K562 (cell line): ENCODE results near the gene RAB21. TPM values are rescaled to one million over a fixed set of nuclear protein-coding genes. Genes with fewer than 3 reads are reported as not detected.

Experiments
- ATAC-seq: fragments of 200-7000 bp; cut with Tn5 transposase; 3 replicates; pipeline ENCODE4 v1.9.1; 2020; ENCODE audit warnings: moderate library complexity
- BruUV-seq: library from RNA; stranded (reverse); fragments of 400-500 nt; replicated peaks from 2 replicates; lab custom pipeline; 2021; lab: Mats Ljungman, UMichigan
- CTCF ChIA-PET: fragments of 300-600 bp; formaldehyde crosslinking; extraction: SDS; loops from one replicate; lab custom pipeline; 2021; ENCODE audit warnings: low intra/inter-chr PET ratio; lab: Yijun Ruan, JAX
- POLR2A ChIA-PET: fragments of 300-600, 350-650 bp; sonication (Branson Sonifier 250); formaldehyde crosslinking; extraction: SDS; loops from one replicate; lab custom pipeline; 2021; ENCODE audit warnings: antibody characterized with exemption, inconsistent platforms; lab: Yijun Ruan, JAX
- DNase-seq, 4 experiments: peaks; one replicate each; pipeline versions ENCODE4 v3.0.0 to v3.0.0-alpha.2; 2011 to 2018; ENCODE audit warnings: low spot score in 3 of 4, mixed read lengths in 3 of 4; ENCODE audit errors: extremely low read depth in 1 of 4
- FAIRE-seq: peaks from 2 replicates; lab custom pipeline; 2011; peaks lifted over from hg19 to GRCh38; lab: Jason Lieb, UNC
- H2AFZ ChIP-seq: 2 replicates; pipeline ENCODE4 v1.6.0; 2011; ENCODE audit warnings: low read depth, low read length, control low read depth, inconsistent platforms
- H3K27ac ChIP-seq: fragments of 200-600 bp; 3 replicates; pipeline ENCODE4 v1.8.0; 2011; ENCODE audit warnings: low read depth, mild to moderate bottlenecking, control low read depth, inconsistent platforms, low read length, moderate library complexity, mixed read lengths; ENCODE audit errors: extremely low read depth
- H3K27me3 ChIP-seq, 2 experiments: fragments of 300-600 bp in 1 of 2; 2 replicates in 1 of 2; 3 replicates in 1 of 2; pipeline versions ENCODE4 v1.6.0 to v1.8.0; 2011; ENCODE audit warnings: inconsistent platforms in 2 of 2, low read length in 2 of 2, mild to moderate bottlenecking in 1 of 2, mixed read lengths in 1 of 2, moderate library complexity in 1 of 2; ENCODE audit not compliant: control insufficient read depth in 2 of 2, insufficient read depth in 2 of 2
- H3K36me3 ChIP-seq: fragments of 300-600 bp; 3 replicates; pipeline ENCODE4 v1.8.0; 2011; ENCODE audit warnings: mild to moderate bottlenecking, low read length, inconsistent platforms; ENCODE audit not compliant: control insufficient read depth, insufficient read depth
- H3K4me1 ChIP-seq, 2 experiments: fragments of 200-600 bp in 1 of 2; replicated peaks in 1 of 2; 2 replicates in 1 of 2; 3 replicates in 1 of 2; pipeline versions ENCODE4 v1.5.1 to v1.8.0; 2011; ENCODE audit warnings: inconsistent platforms in 2 of 2, low read length in 2 of 2, mild to moderate bottlenecking in 1 of 2, mixed read lengths in 1 of 2, moderate library complexity in 1 of 2; ENCODE audit not compliant: control insufficient read depth in 2 of 2, insufficient read depth in 2 of 2
- H3K4me2 ChIP-seq: 2 replicates; pipeline ENCODE4 v1.6.1; 2011; ENCODE audit warnings: low read length, control low read depth, inconsistent platforms, mixed read lengths; ENCODE audit not compliant: insufficient read depth
- H3K4me3 ChIP-seq: fragments of 200-600 bp; sonication (generic), shearing (Covaris generic); 2 replicates; pipeline ENCODE4 v1.5.1; 2016; ENCODE audit warnings: control low read depth, inconsistent platforms
- H3K79me2 ChIP-seq: fragments of 200-600 bp; 3 replicates; pipeline ENCODE4 v1.8.0; 2011; ENCODE audit warnings: low read length, inconsistent platforms; ENCODE audit not compliant: control insufficient read depth, insufficient read depth
- H3K9ac ChIP-seq, 2 experiments: 2 replicates each; pipeline versions ENCODE4 v1.6.0 to v1.6.1; 2011; ENCODE audit warnings: low read depth in 2 of 2, low read length in 2 of 2, control low read depth in 1 of 2, inconsistent platforms in 1 of 2, mild to moderate bottlenecking in 1 of 2, mixed read lengths in 1 of 2; ENCODE audit not compliant: insufficient read depth in 1 of 2
- H3K9me1 ChIP-seq: one replicate; pipeline ENCODE4 v1.6.0; 2011; ENCODE audit warnings: inconsistent platforms, mild to moderate bottlenecking, low read length, moderate library complexity; ENCODE audit not compliant: control insufficient read depth, insufficient read depth
- H3K9me3 ChIP-seq: replicated peaks from 2 replicates; pipeline ENCODE4 v1.5.1; 2011; ENCODE audit warnings: low read depth, low read length, inconsistent platforms; ENCODE audit not compliant: control insufficient read depth, insufficient read depth
- H4K20me1 ChIP-seq: replicated peaks from 2 replicates; pipeline ENCODE4 v1.6.1; 2011; ENCODE audit warnings: low read length, inconsistent platforms, mixed read lengths; ENCODE audit not compliant: control insufficient read depth, insufficient read depth
- CBFA2T2 ChIP-seq: fragments of 450-650 bp; conservative IDR thresholded peaks from 2 replicates; pipeline ENCODE4 v1.6.1; 2017; ENCODE audit warnings: mild to moderate bottlenecking
- E2F6 ChIP-seq, 2 experiments: IDR thresholded peaks; 2 replicates each; pipeline ENCODE4 v1.6.1; 2011; ENCODE audit warnings: borderline replicate concordance in 1 of 2, control low read depth in 1 of 2, low read depth in 1 of 2, low read length in 1 of 2, mild to moderate bottlenecking in 1 of 2, mixed read lengths in 1 of 2, moderate library complexity in 1 of 2; ENCODE audit not compliant: insufficient read depth in 1 of 2, insufficient read length in 1 of 2, poor library complexity in 1 of 2, severe bottlenecking in 1 of 2; ENCODE audit errors: extremely low read depth in 1 of 2
- FOXA1 ChIP-seq: fragments of 450-650 bp; IDR thresholded peaks from 2 replicates; pipeline ENCODE4 v1.6.1; 2016; ENCODE audit warnings: mild to moderate bottlenecking, borderline replicate concordance
- MAZ ChIP-seq, 2 experiments: fragments of 450-650 bp in 1 of 2; sonication (generic) in 1 of 2; formaldehyde crosslinking; IDR thresholded peaks in 1 of 2; conservative IDR thresholded peaks in 1 of 2; 2 replicates each; pipeline versions ENCODE4 v1.4.0 to v1.5.0; 2020; ENCODE audit warnings: mild to moderate bottlenecking in 1 of 2, missing genetic modification reagents in 1 of 2
- MBD2 ChIP-seq: sonication (generic); IDR thresholded peaks from 2 replicates; pipeline ENCODE4 v1.6.1; 2016; ENCODE audit warnings: low read depth, borderline replicate concordance
- MTA2 ChIP-seq: fragments of 450-650 bp; IDR thresholded peaks from 2 replicates; pipeline ENCODE4 v1.6.1; 2016; ENCODE audit warnings: low read depth
- RBFOX2 ChIP-seq: fragments of 200-400 bp; formaldehyde crosslinking; IDR thresholded peaks from 2 replicates; pipeline ENCODE4 v1.6.1; 2017; ENCODE audit warnings: low read depth, mild to moderate bottlenecking, low read length, moderate library complexity
- TAF1 ChIP-seq: IDR thresholded peaks from 2 replicates; pipeline ENCODE4 v1.6.1; 2011; ENCODE audit warnings: mild to moderate bottlenecking, low read length, moderate library complexity; ENCODE audit not compliant: insufficient read depth, control insufficient read depth, severe bottlenecking; ENCODE audit errors: extremely low read depth
- ZNF318 ChIP-seq, 2 experiments: fragments of 450-650 bp; IDR thresholded peaks; 2 replicates each; pipeline ENCODE4 v1.6.1; 2016; ENCODE audit warnings: mild to moderate bottlenecking in 2 of 2, borderline replicate concordance in 1 of 2, low read depth in 1 of 2, moderate library complexity in 1 of 2
- ZNF57 ChIP-seq: fragments of 450-650 bp; formaldehyde crosslinking; IDR thresholded peaks from 2 replicates; pipeline ENCODE4 v1.4.0; 2020; ENCODE audit warnings: mild to moderate bottlenecking, moderate library complexity
- WGBS: fragments of 100-300 bp; shearing (Covaris generic); methylation state at CpG from one replicate; pipeline ENCODE4 v1.1.6; 2016; ENCODE audit warnings: low coverage, mixed read lengths; ENCODE audit not compliant: insufficient coverage; ENCODE audit errors: missing lambda C conversion rate; 5-methylcytosine and 5-hydroxymethylcytosine counted together
- in situ Hi-C: fragments of 300-500 bp; cut with MboI; formaldehyde crosslinking; loops from 4 replicates; pipeline ENCODE4 v1.15.0; 2018; ENCODE audit warnings: inconsistent platforms, mixed read lengths
- intact Hi-C: fragments of 100-400 bp; cut with micrococcal nuclease; formaldehyde crosslinking; loops from 2 replicates; pipeline ENCODE4 v1.14.2; 2022
- polyA plus RNA-seq, 8 experiments: library from polyadenylated mRNA; depleted of rRNA in 4 of 8; stranded (reverse) in 5 of 8; unstranded in 3 of 8; fragments of >200 nt; fragmentation: Nextera tagmentation in 2 of 8; fragmentation: Illumina TruSeq in 1 of 8; extraction: Ambion mirVana in 2 of 8; extraction: Trizol in 1 of 8; gene quantifications; 2 replicates each; pipeline versions ENCODE4 v1.2.1 to v1.2.3, GENCODE V29; 2011 to 2014; ENCODE audit warnings: inconsistent platforms in 1 of 8, missing spikeins in 1 of 8
- total RNA-seq, 7 experiments: library from RNA; depleted of rRNA in 6 of 7; stranded (reverse); fragments of >200 nt in 6 of 7; fragmentation: Illumina TruSeq in 2 of 7; extraction: Trizol in 2 of 7; gene quantifications; 2 replicates each; pipeline versions ENCODE4 v1.2.1 to v1.2.3, GENCODE V29; 2011 to 2021; ENCODE audit warnings: low replicate concordance in 1 of 7

Gene RAB21
- total and polyA plus RNA-seq, 9 of the 15 experiments (the other 6 are each of a cell fraction or from before 2014, with no cell fraction given), result 5.3 to 45.6 (median 19.6) TPM

GRCh38 chr12:71764587-71765321 lies 10.1 kb downstream of the RAB21 start:
- no TSS peak for BruUV-seq
- TF ChIP-seq ZNF57 (CRISPR knock-in tag) (no peak), FOXA1 (no peak), RBFOX2 (no peak), ZNF318 (IDR thresholded peaks at IDR 0.05; ENCODE audit: borderline replicate concordance in 1 of 2, low read depth in 1 of 2) (no peak), CBFA2T2 (no peak), TAF1 (no peak), MAZ (CRISPR knock-in tag; conservative IDR thresholded peaks at IDR 0.05 in 1 of 2, IDR thresholded peaks at IDR 0.05 in 1 of 2) (no peak), MTA2 (no peak), MBD2 (no peak), E2F6 (IDR thresholded peaks at IDR 0.05; ENCODE audit: borderline replicate concordance in 1 of 2, extremely low read depth in 1 of 2, insufficient read depth in 1 of 2, insufficient read length in 1 of 2, low read depth in 1 of 2, low read length in 1 of 2, poor library complexity in 1 of 2, severe bottlenecking in 1 of 2) (no peak)

More at GRCh38 chr12:71764587-71765321, 10.1 kb downstream of the RAB21 start:
- Histone ChIP-seq H4K20me1 (no peaks in the 10 kb centered on the region), H3K79me2 (peaks cover 93% of the 10 kb centered on the region), H3K27ac (no peak overlapping the region), H3K36me3 (peaks cover 11% of the 10 kb centered on the region), H3K4me1 (peaks cover 0 to 2% of the 10 kb centered on the region in 2 experiments; a peak in 2 of 5 replicates), H2AFZ (no peak overlapping the region), H3K27me3 (no peaks in the 10 kb centered on the region), H3K4me2 (no peak overlapping the region), H3K9me1 (no peaks in the 10 kb centered on the region), H3K9me3 (peaks cover 2% of the 10 kb centered on the region; the same call in 1 of the 2 replicates), H3K4me3 (no peak overlapping the region), H3K9ac (no peak overlapping the region)
- WGBS, result 96% methylated on average over 6 of the region's 6 CpGs
- POLR2A ChIA-PET, result interaction anchor here (1.0 kb wide), 1 partner anchor 10 kb away, joined by 3 read pairs; the partner anchor contains the start of gene RAB21
- intact Hi-C loops, result no loop called here
- FAIRE-seq (no peak), ATAC-seq (no peak), DNase-seq (no peak)
- in situ Hi-C loops, result no loop called here
- CTCF ChIA-PET, result no interaction called here
